Caco-2 (cell line): ENCODE measurements around the gene RPP14. TPM values are rescaled to one million over a fixed set of nuclear protein-coding genes. Genes with fewer than 3 reads are reported as not detected.

Experiments used
- BruUV-seq: library from RNA; stranded (reverse); fragments of 400-500 nt; replicated peaks from 2 replicates; lab custom pipeline; 2021; lab: Mats Ljungman, UMichigan
- CTCF ChIA-PET: fragments of 300-600 bp; sonication (Branson Sonifier 250); formaldehyde crosslinking; loops from one replicate; lab custom pipeline; 2022; ENCODE audit warnings: antibody characterized with exemption; lab: Charles Lee
- POLR2A ChIA-PET: fragments of 300-600 bp; sonication (Branson Sonifier 250); formaldehyde crosslinking; loops from one replicate; lab custom pipeline; 2022; ENCODE audit warnings: antibody characterized with exemption; lab: Charles Lee
- DNase-seq, 2 experiments: peaks; one replicate each; pipeline versions ENCODE4 v3.0.0 to v3.0.0-alpha.2; 2020 to 2022
- H3K27me3 ChIP-seq: replicated peaks from 2 replicates; pipeline ENCODE4 v1.6.0; 2011; ENCODE audit warnings: low read length; ENCODE audit not compliant: control insufficient read depth, insufficient read depth
- H3K36me3 ChIP-seq: 2 replicates; pipeline ENCODE4 v1.5.1; 2011; ENCODE audit warnings: low read length; ENCODE audit not compliant: control insufficient read depth, insufficient read depth
- H3K4me1 ChIP-seq: fragments of 250-450 bp; sonication (Bioruptor Pico); 2 replicates; pipeline ENCODE4 v1.5.1; 2020; ENCODE audit warnings: mild to moderate bottlenecking
- H3K4me3 ChIP-seq: 2 replicates; pipeline ENCODE4 v1.5.1; 2011; ENCODE audit warnings: low read depth, mild to moderate bottlenecking, control low read depth, low read length
- H3K9me3 ChIP-seq: fragments of 250-450 bp; sonication (Bioruptor Pico); 2 replicates; pipeline ENCODE4 v1.5.1; 2020; ENCODE audit warnings: mild to moderate bottlenecking, moderate library complexity
- H3K27ac Mint-ChIP-seq: one replicate; pipeline ENCODE4 v1.8.0; 2022; ENCODE audit warnings: mixed read lengths; ENCODE audit not compliant: unreplicated experiment
- H3K27me3 Mint-ChIP-seq: one replicate; pipeline ENCODE4 v1.8.0; 2022; ENCODE audit warnings: mixed read lengths; ENCODE audit not compliant: insufficient read depth, unreplicated experiment
- H3K36me3 Mint-ChIP-seq: one replicate; pipeline ENCODE4 v1.8.0; 2022; ENCODE audit warnings: mild to moderate bottlenecking, mixed read lengths; ENCODE audit not compliant: insufficient read depth, unreplicated experiment
- H3K4me1 Mint-ChIP-seq: one replicate; pipeline ENCODE4 v1.8.0; 2022; ENCODE audit warnings: low read depth, mixed read lengths; ENCODE audit not compliant: unreplicated experiment
- H3K4me3 Mint-ChIP-seq: one replicate; pipeline ENCODE4 v1.8.0; 2022; ENCODE audit warnings: mild to moderate bottlenecking, moderate library complexity, mixed read lengths; ENCODE audit not compliant: unreplicated experiment
- H3K9me3 Mint-ChIP-seq: one replicate; pipeline ENCODE4 v1.8.0; 2022; ENCODE audit warnings: mixed read lengths; ENCODE audit not compliant: unreplicated experiment
- intact Hi-C: fragments of 100-400 bp; cut with micrococcal nuclease; formaldehyde crosslinking; loops from one replicate; pipeline ENCODE4 v1.10.0; 2022; ENCODE audit not compliant: unreplicated experiment
- total RNA-seq: library from RNA; stranded (reverse); gene quantifications from 2 replicates; pipeline ENCODE4 v1.2.3, GENCODE V29; 2022
- TF ChIP-seq, protein P1 (sequence below), 2 experiments: fragments of 200-600 bp in 1 of 2; IDR thresholded peaks; 1 replicate in 1 of 2; 2 replicates in 1 of 2; pipeline versions ENCODE4 v1.5.1 to v1.8.0; 2011 to 2022; ENCODE audit warnings: antibody characterized with exemption in 1 of 2, control low read depth in 1 of 2, inconsistent platforms in 1 of 2, low read depth in 1 of 2, low read length in 1 of 2, mild to moderate bottlenecking in 1 of 2, moderate library complexity in 1 of 2; ENCODE audit not compliant: insufficient read depth in 1 of 2, severe bottlenecking in 1 of 2, unreplicated experiment in 1 of 2

RPP14 gene
- total RNA-seq, 1 experiment from 2014 or later, result 24.7 TPM

- Histone ChIP-seq H3K9me3 (no peaks in the 10 kb centered on the region), H3K36me3 (peaks cover 1% of the 10 kb centered on the region; the same call in 1 of the 2 replicates), H3K4me1 (no peaks in the 10 kb centered on the region), H3K27me3 (no peaks in the 10 kb centered on the region), H3K4me3 (no peak overlapping the region)
- no peaks in the 10 kb centered on the region for H3K27me3 Mint-ChIP-seq
- BruUV-seq, result no TSS peak
- H3K27ac Mint-ChIP-seq, result no peak overlapping the region
- TF ChIP-seq, protein P1, sequence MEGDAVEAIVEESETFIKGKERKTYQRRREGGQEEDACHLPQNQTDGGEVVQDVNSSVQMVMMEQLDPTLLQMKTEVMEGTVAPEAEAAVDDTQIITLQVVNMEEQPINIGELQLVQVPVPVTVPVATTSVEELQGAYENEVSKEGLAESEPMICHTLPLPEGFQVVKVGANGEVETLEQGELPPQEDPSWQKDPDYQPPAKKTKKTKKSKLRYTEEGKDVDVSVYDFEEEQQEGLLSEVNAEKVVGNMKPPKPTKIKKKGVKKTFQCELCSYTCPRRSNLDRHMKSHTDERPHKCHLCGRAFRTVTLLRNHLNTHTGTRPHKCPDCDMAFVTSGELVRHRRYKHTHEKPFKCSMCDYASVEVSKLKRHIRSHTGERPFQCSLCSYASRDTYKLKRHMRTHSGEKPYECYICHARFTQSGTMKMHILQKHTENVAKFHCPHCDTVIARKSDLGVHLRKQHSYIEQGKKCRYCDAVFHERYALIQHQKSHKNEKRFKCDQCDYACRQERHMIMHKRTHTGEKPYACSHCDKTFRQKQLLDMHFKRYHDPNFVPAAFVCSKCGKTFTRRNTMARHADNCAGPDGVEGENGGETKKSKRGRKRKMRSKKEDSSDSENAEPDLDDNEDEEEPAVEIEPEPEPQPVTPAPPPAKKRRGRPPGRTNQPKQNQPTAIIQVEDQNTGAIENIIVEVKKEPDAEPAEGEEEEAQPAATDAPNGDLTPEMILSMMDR (IDR thresholded peaks at IDR 0.05; ENCODE audit: insufficient read depth in 1 of 2, low read depth in 1 of 2, low read length in 1 of 2, severe bottlenecking in 1 of 2, unreplicated experiment in 1 of 2), result no peak
- CTCF ChIA-PET, result no interaction called here
- H3K36me3 Mint-ChIP-seq, result no peaks in the 10 kb centered on the region
- intact Hi-C loops, result no loop called here
- no peaks in the 10 kb centered on the region for H3K9me3 Mint-ChIP-seq
- H3K4me3 Mint-ChIP-seq, result no peak overlapping the region
- DNase-seq, result no peak
- POLR2A ChIA-PET, result no interaction called here
- peaks cover 5% of the 10 kb centered on the region for H3K4me1 Mint-ChIP-seq
Observed at GRCh38 chr3:58281069-58281468, 25.0 kb upstream of the RPP14 start.

GRCh38 chr3:58285334-58285733, 20.7 kb upstream of the RPP14 start:
- H3K36me3 ChIP-seq, result peaks cover 3% of the 10 kb centered on the region
- no peaks in the 10 kb centered on the region for H3K9me3 Mint-ChIP-seq
- intact Hi-C loops, result no loop called here

DNA sequence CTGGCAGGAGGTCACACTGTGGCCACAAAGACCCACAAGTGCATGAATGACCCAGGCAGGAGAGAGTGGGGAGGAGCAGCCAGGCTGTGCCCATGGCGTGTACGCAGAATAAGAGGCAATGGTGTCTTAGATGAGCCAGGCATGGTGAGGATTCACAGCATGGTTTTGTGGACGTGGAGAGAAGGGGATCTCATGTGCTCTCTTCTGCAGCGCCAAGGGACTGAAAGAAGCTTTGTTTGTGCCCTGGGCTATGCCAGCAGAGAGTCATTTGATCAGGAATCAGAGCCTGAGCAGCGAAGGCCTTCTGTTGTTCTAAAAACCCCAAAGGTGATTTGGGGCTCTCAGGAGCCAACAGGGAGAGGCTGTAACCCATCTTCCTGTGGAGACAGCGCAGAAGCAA, 18.7 kb upstream of the RPP14 start:
- no peak for DNase-seq
- no peaks in the 10 kb centered on the region for H3K27me3 Mint-ChIP-seq
- H3K9me3 Mint-ChIP-seq, result no peaks in the 10 kb centered on the region
- H3K36me3 Mint-ChIP-seq, result no peaks in the 10 kb centered on the region
- BruUV-seq, result no TSS peak
- Histone ChIP-seq H3K9me3 (no peaks in the 10 kb centered on the region), H3K4me3 (no peak overlapping the region), H3K4me1 (no peaks in the 10 kb centered on the region), H3K27me3 (no peaks in the 10 kb centered on the region), H3K36me3 (peaks cover 2% of the 10 kb centered on the region; the same call in 1 of the 2 replicates)
- no peak overlapping the region for H3K4me3 Mint-ChIP-seq
- H3K4me1 Mint-ChIP-seq, result no peaks in the 10 kb centered on the region
- POLR2A ChIA-PET, result no interaction called here
- H3K27ac Mint-ChIP-seq, result no peak overlapping the region
- intact Hi-C loops, result no loop called here
- TF ChIP-seq, protein P1 (IDR thresholded peaks at IDR 0.05; ENCODE audit: insufficient read depth in 1 of 2, low read depth in 1 of 2, low read length in 1 of 2, severe bottlenecking in 1 of 2, unreplicated experiment in 1 of 2), result no peak
- CTCF ChIA-PET, result no interaction called here

More at GRCh38 chr3:58285334-58285733, 20.7 kb upstream of the RPP14 start:
- H3K27me3 Mint-ChIP-seq, result no peaks in the 10 kb centered on the region
- BruUV-seq, result no TSS peak
- no peaks in the 10 kb centered on the region for H3K36me3 Mint-ChIP-seq
- Histone ChIP-seq H3K4me1 (no peaks in the 10 kb centered on the region), H3K4me3 (no peak overlapping the region), H3K9me3 (no peaks in the 10 kb centered on the region), H3K27me3 (no peaks in the 10 kb centered on the region)
- H3K4me1 Mint-ChIP-seq, result no peaks in the 10 kb centered on the region
- no peak for DNase-seq
- ChIA-PET POLR2A (no interaction called here), CTCF (no interaction called here)
- TF ChIP-seq, protein P1 (IDR thresholded peaks at IDR 0.05; ENCODE audit: insufficient read depth in 1 of 2, low read depth in 1 of 2, low read length in 1 of 2, severe bottlenecking in 1 of 2, unreplicated experiment in 1 of 2), result no peak
- H3K4me3 Mint-ChIP-seq, result no peak overlapping the region
- no peak overlapping the region for H3K27ac Mint-ChIP-seq
